ENCODE data around the gene FAM222A. TPM values are rescaled to one million over a fixed set of nuclear protein-coding genes. Genes with fewer than 3 reads are reported as not detected.

FAM222A gene
- polyA plus RNA-seq, result 6.4 and 8.5 TPM in 2 replicates
- 14.9 and 15.6 TPM in 2 replicates for polyA minus RNA-seq

GRCh38 chr12:109713187-109714070 is at the start of gene FAM222A:
Gene FAM222A (plus strand): TSS chr12:109713825. CDS start chr12:109744147, 30,322 bp downstream.
- peaks cover 37% of the 10 kb centered on the region for H3K79me2 ChIP-seq (replicated peaks; ENCODE audit: insufficient read depth, low read length)
- H3K4me3 ChIP-seq (ENCODE audit: low read length), result peak within 1 kb of the TSS; percentile 90
- H3K9me2 ChIP-seq (ENCODE audit: insufficient read depth, low read length), result no peaks in the 10 kb centered on the region
- no peaks in the 10 kb centered on the region for H3K27me3 ChIP-seq (ENCODE audit: insufficient read depth, low read depth, low read length)
- H3K27ac ChIP-seq (ENCODE audit: low read length), result peak within 1 kb of the TSS; percentile 73
- H4K20me1 ChIP-seq (ENCODE audit: insufficient read depth), result no peaks in the 10 kb centered on the region
- peak; percentile 84 for TF ChIP-seq POLR2AphosphoS5 (IDR thresholded peaks at IDR 0.05)
- no peak for TF ChIP-seq RAD21 (conservative IDR thresholded peaks at IDR 0.05)
- TF ChIP-seq CTCF (IDR thresholded peaks at IDR 0.05; ENCODE audit: poor library complexity, severe bottlenecking), result peak; percentile 46
- TF ChIP-seq MXI1 (conservative IDR thresholded peaks at IDR 0.05; ENCODE audit: poor library complexity, severe bottlenecking), result peak; percentile 99
- no peak for TF ChIP-seq SMC3 (conservative IDR thresholded peaks at IDR 0.05; ENCODE audit: poor library complexity)
- H3K4me2 ChIP-seq (ENCODE audit: low read length), result peak within 1 kb of the TSS; percentile 47
- H3F3A ChIP-seq (ENCODE audit: insufficient read depth, low read length, poor library complexity, severe bottlenecking), result no peaks in the 10 kb centered on the region
- no peaks in the 10 kb centered on the region for H3K36me3 ChIP-seq (ENCODE audit: insufficient read depth, low read length)
- H3K9me3 ChIP-seq (ENCODE audit: low read length), result no peaks in the 10 kb centered on the region
- H2AFZ ChIP-seq (ENCODE audit: low read depth, low read length), result no peak within 1 kb of the TSS
- H3K9ac ChIP-seq (ENCODE audit: low read length), result peak within 1 kb of the TSS; percentile 81

GRCh38 chr12:109664402-109664801 is 49.2 kb upstream of the FAM222A start:
- no peaks in the 10 kb centered on the region for H3K9me2 ChIP-seq (ENCODE audit: insufficient read depth, low read length)
- no peak overlapping the region for H3K4me3 ChIP-seq (ENCODE audit: low read length)
- no peaks in the 10 kb centered on the region for H3F3A ChIP-seq (ENCODE audit: insufficient read depth, low read length, poor library complexity, severe bottlenecking)
- no peak overlapping the region for H2AFZ ChIP-seq (ENCODE audit: low read depth, low read length)
- H3K4me2 ChIP-seq (ENCODE audit: low read length), result no peak overlapping the region
- no peak overlapping the region for H3K27ac ChIP-seq (ENCODE audit: low read length)
- no peak overlapping the region for H3K9ac ChIP-seq (ENCODE audit: low read length)
- no peaks in the 10 kb centered on the region for H3K9me3 ChIP-seq (ENCODE audit: low read length)
- no peaks in the 10 kb centered on the region for H3K27me3 ChIP-seq (ENCODE audit: insufficient read depth, low read depth, low read length)
- no peaks in the 10 kb centered on the region for H4K20me1 ChIP-seq (ENCODE audit: insufficient read depth)
- no peaks in the 10 kb centered on the region for H3K36me3 ChIP-seq (ENCODE audit: insufficient read depth, low read length)
- no peak for TF ChIP-seq POLR2AphosphoS5 (IDR thresholded peaks at IDR 0.05)
- no peak for TF ChIP-seq EP300 (conservative IDR thresholded peaks at IDR 0.05; ENCODE audit: poor library complexity, severe bottlenecking)
- TF ChIP-seq RAD21 (conservative IDR thresholded peaks at IDR 0.05), result no peak
- no peak for TF ChIP-seq REST (IDR thresholded peaks at IDR 0.05; ENCODE audit: borderline replicate concordance)
- no peak for TF ChIP-seq TAF1 (IDR thresholded peaks at IDR 0.05; ENCODE audit: low read depth)
- no peak for TF ChIP-seq SMC3 (conservative IDR thresholded peaks at IDR 0.05; ENCODE audit: poor library complexity)
- TF ChIP-seq CTCF (IDR thresholded peaks at IDR 0.05; ENCODE audit: poor library complexity, severe bottlenecking), result no peak
- no peak for TF ChIP-seq EZH2 (IDR thresholded peaks at IDR 0.05; ENCODE audit: borderline replicate concordance, insufficient read depth, low read length, poor library complexity, severe bottlenecking)
- TF ChIP-seq MXI1 (conservative IDR thresholded peaks at IDR 0.05; ENCODE audit: poor library complexity, severe bottlenecking), result no peak
- H3K79me2 ChIP-seq (replicated peaks; ENCODE audit: insufficient read depth, low read length), result no peaks in the 10 kb centered on the region

Data from neural cell (in vitro differentiated cells).